Activated CD4-positive, CD25-positive, alpha-beta regulatory T cell treated with anti-CD3 and anti-CD28 coated beads, Interleukin-2, amount 50 U/mL, for 72 hours (primary cell): ENCODE data around the gene QSER1.
"Not testable (repeated sequence)": the region's sequence is repeated elsewhere in the genome, so short reads cannot be mapped to it uniquely, and the experiment has no call there.

Experiments
- DNase-seq: peaks from one replicate; pipeline ENCODE4 v3.0.0; 2021

QSER1 gene

GRCh38 chr11:32891657-32892354 lies 805 bp upstream of the QSER1 start:
- no peak for DNase-seq

GRCh38 chr11:32893093-32893342 lies 407 bp downstream of the QSER1 start:
- DNase-seq: no peak

- peak; percentile 57 for DNase-seq
Measured at GRCh38 chr11:32893343-32894148, 935 bp downstream of the QSER1 start.

- DNase-seq: no peak
Measured at GRCh38 chr11:32894149-32894827, 1.7 kb downstream of the QSER1 start.

GRCh38 chr11:32894921-32895320 lies 2.3 kb downstream of the QSER1 start:
- no peak for DNase-seq

- no peak for DNase-seq
Measured at GRCh38 chr11:32895471-32895870, 2.9 kb downstream of the QSER1 start.

GRCh38 chr11:32897103-32897502 lies 4.5 kb downstream of the QSER1 start:
- DNase-seq: no peak

- no peak for DNase-seq
Measured at GRCh38 chr11:32899438-32899837, 6.8 kb downstream of the QSER1 start.

GRCh38 chr11:32902089-32902665 lies 9.6 kb downstream of the QSER1 start:
- DNase-seq: no peak

- no peak for DNase-seq
Measured at GRCh38 chr11:32905028-32905667, 12.5 kb downstream of the QSER1 start.

- no peak for DNase-seq
Measured at GRCh38 chr11:32908619-32909018, 16.0 kb downstream of the QSER1 start.

GRCh38 chr11:32911413-32911812 lies 18.8 kb downstream of the QSER1 start:
- DNase-seq: no peak

- DNase-seq: no peak
Measured at GRCh38 chr11:32913445-32913844, 20.8 kb downstream of the QSER1 start.

GRCh38 chr11:32916361-32916760 lies 23.8 kb downstream of the QSER1 start:
- no peak for DNase-seq

GRCh38 chr11:32916994-32917393 lies 24.4 kb downstream of the QSER1 start:
- no peak for DNase-seq

- no peak for DNase-seq
Measured at GRCh38 chr11:32918427-32918826, 25.8 kb downstream of the QSER1 start.

- no peak for DNase-seq
Measured at GRCh38 chr11:32919338-32919737, 26.7 kb downstream of the QSER1 start.

GRCh38 chr11:32920570-32920969 lies 28.0 kb downstream of the QSER1 start:
- no peak for DNase-seq

- no peak for DNase-seq
Measured at GRCh38 chr11:32921204-32921603, 28.6 kb downstream of the QSER1 start.

GRCh38 chr11:32931606-32932005 lies 39.0 kb downstream of the QSER1 start:
- no peak for DNase-seq

- DNase-seq: no peak
Measured at GRCh38 chr11:32932196-32932595, 39.6 kb downstream of the QSER1 start.

GRCh38 chr11:32935462-32936029 lies 42.9 kb downstream of the QSER1 start:
- DNase-seq: no peak

- not testable (repeated sequence) for DNase-seq
Measured at GRCh38 chr11:32936178-32936577, 43.6 kb downstream of the QSER1 start.
